ENCODE measurements around the gene NAT16.

GRCh38 chr7:101210143-101210542 lies 30.1 kb upstream of the NAT16 start:
- no peak for TF ChIP-seq CTCF (IDR thresholded peaks at IDR 0.05)
- no peak for TF ChIP-seq EZH2 (IDR thresholded peaks at IDR 0.05; ENCODE audit: borderline replicate concordance, insufficient read depth, low read depth, low read length, poor library complexity, severe bottlenecking)

Measured in B cell (primary cell).